Measurements from ENCODE around the gene KCNMA1. TPM values are rescaled to one million over a fixed set of nuclear protein-coding genes. Genes with fewer than 3 reads are reported as not detected.

Gene KCNMA1
- total RNA-seq, 3 donors from 2014 or later (not counting 1 experiment from before 2014, with no cell fraction given) = 0.40 to 1.8 (median 0.63) TPM

DNA sequence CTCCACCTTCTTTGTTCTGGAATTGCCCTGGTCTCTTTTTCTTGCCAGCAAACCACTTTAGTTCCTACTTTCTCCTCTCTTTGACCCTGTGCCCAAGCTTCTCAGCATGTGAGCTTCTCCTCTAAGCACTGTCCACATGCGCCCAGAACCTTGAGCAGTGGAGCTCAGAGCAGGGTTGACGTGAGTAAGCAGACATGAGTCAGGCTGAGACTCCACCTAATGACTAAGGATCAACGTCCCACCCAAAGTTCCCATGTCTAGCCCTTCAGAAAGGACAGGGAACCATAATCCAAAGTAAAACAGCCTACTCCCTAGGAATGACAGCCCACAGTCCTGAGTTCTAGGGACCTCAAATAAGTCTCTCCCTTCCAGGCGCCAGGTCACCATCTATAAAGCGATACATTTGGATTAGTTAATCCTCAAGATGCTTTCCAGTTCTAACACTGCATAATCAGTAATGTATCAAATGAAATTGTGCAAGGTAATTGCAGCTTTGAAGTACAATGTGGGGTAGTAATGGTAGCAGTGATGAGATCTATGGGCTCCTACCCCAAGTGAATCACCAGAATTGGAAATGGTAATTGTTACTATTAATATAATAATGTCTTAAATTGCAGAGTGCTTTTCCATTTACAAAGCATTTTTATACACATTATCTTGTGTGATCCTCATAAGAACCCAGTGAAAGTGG lies 44.5 kb downstream of the KCNMA1 start:
- no peaks in the 10 kb centered on the region for H3K36me3 Mint-ChIP-seq
- H3K27ac Mint-ChIP-seq = no peak overlapping the region

DNA sequence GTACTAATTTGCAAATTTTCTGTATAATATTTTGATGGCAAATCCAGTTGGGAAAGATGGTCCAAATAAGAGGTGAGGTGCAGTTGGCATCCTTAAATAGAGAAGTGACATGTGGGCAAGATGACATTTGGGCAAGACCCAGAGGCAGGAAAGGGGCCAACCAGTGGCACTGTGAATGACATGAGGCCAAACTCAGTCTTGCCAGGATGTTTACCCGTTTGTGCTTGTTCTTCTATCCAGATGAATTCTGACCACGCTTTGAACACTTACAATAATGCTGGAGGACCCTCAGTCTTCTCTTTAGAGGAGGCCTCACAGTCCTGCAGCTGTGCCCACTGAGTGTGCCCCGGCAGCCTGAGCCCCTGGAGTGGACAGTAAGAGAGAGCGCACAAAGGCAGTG lies 45.1 kb downstream of the KCNMA1 start:
- H3K4me1 ChIP-seq (ENCODE audit: control insufficient read depth, insufficient read depth, low read length) = no peaks in the 10 kb centered on the region
- no peaks in the 10 kb centered on the region for H3K27me3 ChIP-seq (ENCODE audit: control insufficient read depth, insufficient read depth, low read length)
- intact Hi-C loops (cut with micrococcal nuclease) = no loop called here
- Mint-ChIP-seq H3K27ac (no peak overlapping the region), H3K4me1 (no peaks in the 10 kb centered on the region), H3K4me3 (no peak overlapping the region), H3K27me3 (ENCODE audit: low read depth in 2 of 2) (peaks cover 4 to 13% of the 10 kb centered on the region in 2 donors), H3K9me3 (no peaks in the 10 kb centered on the region), H3K36me3 (no peaks in the 10 kb centered on the region)
- H3K9me3 ChIP-seq (ENCODE audit: control insufficient read depth, insufficient read depth, low read length) = no peaks in the 10 kb centered on the region
- ATAC-seq = no peak
- no peak for DNase-seq
- no peaks in the 10 kb centered on the region for H3K36me3 ChIP-seq (ENCODE audit: control insufficient read depth, insufficient read depth, low read length)
- H3K4me3 ChIP-seq (ENCODE audit: low read length) = no peak overlapping the region
- TF ChIP-seq, protein P1, sequence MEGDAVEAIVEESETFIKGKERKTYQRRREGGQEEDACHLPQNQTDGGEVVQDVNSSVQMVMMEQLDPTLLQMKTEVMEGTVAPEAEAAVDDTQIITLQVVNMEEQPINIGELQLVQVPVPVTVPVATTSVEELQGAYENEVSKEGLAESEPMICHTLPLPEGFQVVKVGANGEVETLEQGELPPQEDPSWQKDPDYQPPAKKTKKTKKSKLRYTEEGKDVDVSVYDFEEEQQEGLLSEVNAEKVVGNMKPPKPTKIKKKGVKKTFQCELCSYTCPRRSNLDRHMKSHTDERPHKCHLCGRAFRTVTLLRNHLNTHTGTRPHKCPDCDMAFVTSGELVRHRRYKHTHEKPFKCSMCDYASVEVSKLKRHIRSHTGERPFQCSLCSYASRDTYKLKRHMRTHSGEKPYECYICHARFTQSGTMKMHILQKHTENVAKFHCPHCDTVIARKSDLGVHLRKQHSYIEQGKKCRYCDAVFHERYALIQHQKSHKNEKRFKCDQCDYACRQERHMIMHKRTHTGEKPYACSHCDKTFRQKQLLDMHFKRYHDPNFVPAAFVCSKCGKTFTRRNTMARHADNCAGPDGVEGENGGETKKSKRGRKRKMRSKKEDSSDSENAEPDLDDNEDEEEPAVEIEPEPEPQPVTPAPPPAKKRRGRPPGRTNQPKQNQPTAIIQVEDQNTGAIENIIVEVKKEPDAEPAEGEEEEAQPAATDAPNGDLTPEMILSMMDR (IDR thresholded peaks at IDR 0.05) = no peak
- H3K27ac ChIP-seq (ENCODE audit: low read length) = no peak overlapping the region
- 87% methylated on average over 4 of the region's 4 CpGs for WGBS (ENCODE audit: insufficient coverage)

More for the DNA sequence above, 44.5 kb downstream of the KCNMA1 start:
- intact Hi-C loops (cut with micrococcal nuclease) = no loop called here
- no peaks in the 10 kb centered on the region for H3K36me3 ChIP-seq (ENCODE audit: control insufficient read depth, insufficient read depth, low read length)
- H3K27ac ChIP-seq (ENCODE audit: low read length) = no peak overlapping the region
- Mint-ChIP-seq H3K4me3 (no peak overlapping the region), H3K27me3 (ENCODE audit: low read depth in 2 of 2) (peaks cover 4 to 13% of the 10 kb centered on the region in 2 donors), H3K9me3 (no peaks in the 10 kb centered on the region), H3K4me1 (no peaks in the 10 kb centered on the region)
- 85% methylated on average over 5 of the region's 5 CpGs for WGBS (ENCODE audit: insufficient coverage)
- no peak for DNase-seq
- TF ChIP-seq, protein P1 (IDR thresholded peaks at IDR 0.05) = no peak
- no peak for ATAC-seq
- no peaks in the 10 kb centered on the region for H3K9me3 ChIP-seq (ENCODE audit: control insufficient read depth, insufficient read depth, low read length)
- H3K27me3 ChIP-seq (ENCODE audit: control insufficient read depth, insufficient read depth, low read length) = no peaks in the 10 kb centered on the region
- no peaks in the 10 kb centered on the region for H3K4me1 ChIP-seq (ENCODE audit: control insufficient read depth, insufficient read depth, low read length)
- H3K4me3 ChIP-seq (ENCODE audit: low read length) = no peak overlapping the region

DNA sequence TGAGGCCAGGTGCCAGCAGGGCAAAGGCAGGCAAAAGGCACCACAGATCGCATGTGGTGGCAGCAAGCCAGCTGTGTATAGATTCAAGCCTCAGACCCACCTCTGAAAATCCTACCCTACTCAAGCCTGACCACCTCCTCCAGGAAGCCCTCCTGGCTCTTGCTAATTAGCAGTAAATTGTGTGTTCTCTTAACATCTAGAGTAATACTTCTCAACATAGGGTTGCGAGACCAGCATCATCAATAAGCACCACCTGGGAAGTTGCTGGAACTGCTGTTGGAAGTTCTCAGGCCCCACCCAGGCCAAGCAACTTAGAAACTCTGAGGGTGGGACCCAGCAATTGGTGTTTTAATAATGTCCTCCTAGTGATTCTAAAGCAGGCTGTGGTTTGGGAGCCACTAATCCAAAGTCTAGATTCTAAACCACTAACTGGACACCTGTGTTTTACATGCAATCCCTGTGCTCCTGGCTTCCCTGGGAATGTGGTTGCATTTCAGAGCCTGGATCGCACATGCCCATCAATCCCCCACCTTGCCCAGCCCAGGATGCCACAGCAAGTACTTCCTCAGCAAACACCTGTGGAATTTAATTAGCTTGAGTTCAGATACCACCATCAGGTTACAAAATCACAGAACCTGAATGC lies 46.2 kb downstream of the KCNMA1 start:
- WGBS (ENCODE audit: insufficient coverage) = 89% methylated on average over 3 of the region's 3 CpGs
- Histone ChIP-seq H3K9me3 (ENCODE audit: control insufficient read depth, insufficient read depth, low read length) (no peaks in the 10 kb centered on the region), H3K27me3 (ENCODE audit: control insufficient read depth, insufficient read depth, low read length) (no peaks in the 10 kb centered on the region), H3K4me1 (ENCODE audit: control insufficient read depth, insufficient read depth, low read length) (no peaks in the 10 kb centered on the region), H3K36me3 (ENCODE audit: control insufficient read depth, insufficient read depth, low read length) (no peaks in the 10 kb centered on the region), H3K27ac (ENCODE audit: low read length) (no peak overlapping the region), H3K4me3 (ENCODE audit: low read length) (no peak overlapping the region)
- no peaks in the 10 kb centered on the region for H3K36me3 Mint-ChIP-seq
- H3K27me3 Mint-ChIP-seq (ENCODE audit: low read depth in 2 of 2) = peaks cover 4 to 13% of the 10 kb centered on the region in 2 donors
- H3K4me3 Mint-ChIP-seq = no peak overlapping the region
- intact Hi-C loops (cut with micrococcal nuclease) = no loop called here
- H3K9me3 Mint-ChIP-seq = no peaks in the 10 kb centered on the region
- no peak for ATAC-seq
- TF ChIP-seq, protein P1 (IDR thresholded peaks at IDR 0.05) = no peak
- H3K27ac Mint-ChIP-seq = no peak overlapping the region
- H3K4me1 Mint-ChIP-seq = no peaks in the 10 kb centered on the region
- no peak for DNase-seq
